DOHH2 (cell line): ENCODE results near the gene LNX1.

Source experiments
- H3F3A ChIP-seq: fragments of 200-600 bp; sonication (generic), shearing (Covaris generic); 2 replicates; pipeline ENCODE4 v1.6.0; 2016; ENCODE audit warnings: antibody characterized with exemption, mild to moderate bottlenecking; ENCODE audit not compliant: control insufficient read depth, insufficient read depth
- H3K27ac ChIP-seq: fragments of 200-600 bp; sonication (generic); 2 replicates; pipeline ENCODE4 v1.5.1; 2014; ENCODE audit warnings: low read depth, mild to moderate bottlenecking, low read length, moderate library complexity
- H3K27me3 ChIP-seq: fragments of 200-600 bp; sonication (generic); 2 replicates; pipeline ENCODE4 v1.6.1; 2014; ENCODE audit warnings: mild to moderate bottlenecking, low read length, mixed read lengths; ENCODE audit not compliant: control insufficient read depth
- H3K36me3 ChIP-seq: fragments of 200-600 bp; sonication (generic); 2 replicates; pipeline ENCODE4 v1.6.1; 2014; ENCODE audit warnings: mild to moderate bottlenecking, low read length, moderate library complexity, mixed read lengths; ENCODE audit not compliant: control insufficient read depth
- H3K4me1 ChIP-seq: fragments of 200-600 bp; sonication (generic); 2 replicates; pipeline ENCODE4 v1.6.1; 2014; ENCODE audit warnings: mild to moderate bottlenecking, low read length, mixed read lengths; ENCODE audit not compliant: control insufficient read depth
- H3K4me2 ChIP-seq: fragments of 200-600 bp; sonication (generic); 2 replicates; pipeline ENCODE4 v1.6.0; 2014; ENCODE audit warnings: mild to moderate bottlenecking, low read length, moderate library complexity
- H3K4me3 ChIP-seq: fragments of 200-600 bp; sonication (generic); 2 replicates; pipeline ENCODE4 v1.5.1; 2014; ENCODE audit warnings: mild to moderate bottlenecking, low read length, mixed read lengths
- H3K79me2 ChIP-seq: fragments of 200-600 bp; sonication (generic); 2 replicates; pipeline ENCODE4 v1.6.1; 2014; ENCODE audit warnings: mild to moderate bottlenecking, low read length, mixed read lengths; ENCODE audit not compliant: control insufficient read depth
- H3K9me2 ChIP-seq: fragments of 200-600 bp; sonication (generic); replicated peaks from 2 replicates; pipeline ENCODE4 v1.6.1; 2014; ENCODE audit warnings: mild to moderate bottlenecking, low read length, mixed read lengths; ENCODE audit not compliant: control insufficient read depth
- H3K9me3 ChIP-seq: fragments of 200-600 bp; sonication (generic); 2 replicates; pipeline ENCODE4 v1.6.1; 2014; ENCODE audit warnings: antibody characterized with exemption, low read length, mixed read lengths; ENCODE audit not compliant: control insufficient read depth, insufficient read depth
- H4K20me1 ChIP-seq: fragments of 200-600 bp; sonication (generic); 2 replicates; pipeline ENCODE4 v1.6.0; 2014; ENCODE audit warnings: low read depth, mild to moderate bottlenecking, antibody characterized with exemption, low read length, moderate library complexity; ENCODE audit not compliant: control insufficient read depth, insufficient read depth
- CTCF ChIP-seq: fragments of 200-600 bp; sonication (generic); IDR thresholded peaks from one replicate; pipeline ENCODE4 v1.5.1; 2014; ENCODE audit warnings: antibody characterized with exemption, mild to moderate bottlenecking, low read depth, low read length; ENCODE audit not compliant: poor library complexity, severe bottlenecking
- EZH2phosphoT487 ChIP-seq: fragments of 200-600 bp; sonication (generic); IDR thresholded peaks from 2 replicates; pipeline ENCODE4 v1.6.1; 2017; ENCODE audit warnings: borderline replicate concordance, mild to moderate bottlenecking, antibody characterized with exemption, low read length, moderate library complexity, mixed read lengths

Gene LNX1

DNA sequence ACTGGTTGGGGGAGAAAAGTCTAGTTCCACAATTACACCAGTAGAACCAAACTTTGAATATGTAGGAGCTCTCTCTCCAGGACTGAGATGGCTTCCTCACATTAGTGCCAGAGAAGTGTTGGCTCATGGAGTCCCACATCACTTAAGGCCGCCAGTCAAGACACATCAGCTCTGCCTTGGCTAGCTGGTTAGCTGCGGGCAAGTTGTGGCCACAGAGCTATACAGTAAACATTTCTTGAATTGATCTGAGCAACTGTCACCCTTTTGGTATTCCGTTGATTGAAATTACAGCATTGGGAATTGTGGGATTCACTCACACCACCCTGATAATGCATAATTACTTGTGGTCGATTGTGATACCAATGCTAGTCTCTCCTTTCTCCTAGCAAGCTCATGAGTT lies 76.2 kb downstream of the LNX1 start:
- Histone ChIP-seq H3K4me1 (no peaks in the 10 kb centered on the region), H3F3A (no peaks in the 10 kb centered on the region), H3K27ac (no peak overlapping the region), H3K4me3 (no peak overlapping the region), H4K20me1 (no peaks in the 10 kb centered on the region), H3K79me2 (no peaks in the 10 kb centered on the region), H3K36me3 (no peaks in the 10 kb centered on the region), H3K9me3 (no peaks in the 10 kb centered on the region), H3K27me3 (no peaks in the 10 kb centered on the region), H3K9me2 (no peaks in the 10 kb centered on the region), H3K4me2 (no peak overlapping the region)
- TF ChIP-seq EZH2phosphoT487 (no peak), CTCF (no peak)

- H4K20me1 ChIP-seq: no peaks in the 10 kb centered on the region
- TF ChIP-seq EZH2phosphoT487 (no peak), CTCF (no peak)
- no peaks in the 10 kb centered on the region for H3K4me1 ChIP-seq
- no peaks in the 10 kb centered on the region for H3K79me2 ChIP-seq
- no peaks in the 10 kb centered on the region for H3K27me3 ChIP-seq
- H3K4me3 ChIP-seq: no peak overlapping the region
- no peaks in the 10 kb centered on the region for H3F3A ChIP-seq
- no peaks in the 10 kb centered on the region for H3K36me3 ChIP-seq
- H3K27ac ChIP-seq: no peak overlapping the region
- H3K4me2 ChIP-seq: no peak overlapping the region
- no peaks in the 10 kb centered on the region for H3K9me3 ChIP-seq
- H3K9me2 ChIP-seq: no peaks in the 10 kb centered on the region
These were observed 76.8 kb downstream of the LNX1 start for GRCh38 chr4:53514509-53514908.

DNA sequence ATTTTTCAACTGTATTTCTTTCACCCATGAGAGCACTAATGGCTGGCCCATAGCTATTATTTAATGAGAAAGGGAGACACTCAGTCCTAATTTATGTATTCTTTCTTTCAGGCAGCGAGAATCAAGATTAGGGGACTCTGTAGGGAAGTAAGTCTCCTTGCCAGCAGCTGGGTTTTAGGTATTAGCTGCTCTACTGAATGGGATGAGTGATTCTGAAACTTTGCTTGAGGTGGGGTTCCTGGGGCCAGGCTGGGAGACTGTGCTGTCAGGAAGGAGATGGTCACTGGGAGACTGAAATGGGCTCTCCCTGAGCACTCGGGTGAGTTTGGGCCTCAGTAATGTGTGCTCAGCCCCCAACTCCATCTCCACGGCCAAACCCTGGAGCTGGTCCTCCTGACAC lies 78.7 kb downstream of the LNX1 start:
- Histone ChIP-seq H4K20me1 (no peaks in the 10 kb centered on the region), H3K4me1 (no peaks in the 10 kb centered on the region), H3K4me2 (no peak overlapping the region), H3K4me3 (no peak overlapping the region), H3K9me3 (no peaks in the 10 kb centered on the region), H3F3A (no peaks in the 10 kb centered on the region), H3K79me2 (no peaks in the 10 kb centered on the region), H3K27me3 (no peaks in the 10 kb centered on the region), H3K36me3 (no peaks in the 10 kb centered on the region), H3K27ac (no peak overlapping the region), H3K9me2 (no peaks in the 10 kb centered on the region)
- TF ChIP-seq CTCF (no peak), EZH2phosphoT487 (no peak)

- Histone ChIP-seq H3K27ac (no peak overlapping the region), H4K20me1 (no peaks in the 10 kb centered on the region), H3K4me2 (no peak overlapping the region), H3F3A (no peaks in the 10 kb centered on the region), H3K79me2 (no peaks in the 10 kb centered on the region), H3K9me2 (no peaks in the 10 kb centered on the region), H3K27me3 (no peaks in the 10 kb centered on the region), H3K36me3 (no peaks in the 10 kb centered on the region), H3K9me3 (no peaks in the 10 kb centered on the region), H3K4me3 (no peak overlapping the region), H3K4me1 (no peaks in the 10 kb centered on the region)
- TF ChIP-seq CTCF (no peak), EZH2phosphoT487 (no peak)
These were observed 80.3 kb downstream of the LNX1 start for GRCh38 chr4:53511014-53511413.
